Natural killer cell (primary cell): ENCODE data around the gene HSF5. TPM values are rescaled to one million over a fixed set of nuclear protein-coding genes. Genes with fewer than 3 reads are reported as not detected.

Experiments
- ATAC-seq, 3 donors: fragments of 150-1000 bp in 2 of 3; fragments of 200-7000 bp in 1 of 3; cut with Tn5 transposase; 1 replicate in 1 of 3; 2 replicates in 2 of 3; pipeline ENCODE4 v1.10.0; 2021; ENCODE audit warnings: mild to moderate bottlenecking in 2 of 3, moderate library complexity in 2 of 3
- DNase-seq, 2 donors: peaks; one replicate each; pipeline versions ENCODE4 v3.0.0 to v3.0.0-alpha.2; 2013 to 2021; ENCODE audit warnings: mixed read lengths in 1 of 2
- H3K27ac ChIP-seq: one replicate; pipeline ENCODE4 v1.5.1; 2013; ENCODE audit warnings: mild to moderate bottlenecking, low read length
- H3K27me3 ChIP-seq: one replicate; pipeline ENCODE4 v1.6.1; 2013; ENCODE audit warnings: low read length; ENCODE audit not compliant: control insufficient read depth, insufficient read depth
- H3K36me3 ChIP-seq: one replicate; pipeline ENCODE4 v1.6.1; 2013; ENCODE audit warnings: low read length; ENCODE audit not compliant: control insufficient read depth, insufficient read depth
- H3K4me1 ChIP-seq: one replicate; pipeline ENCODE4 v1.6.1; 2013; ENCODE audit warnings: low read length; ENCODE audit not compliant: control insufficient read depth, insufficient read depth
- H3K4me3 ChIP-seq: one replicate; pipeline ENCODE4 v1.5.1; 2013; ENCODE audit warnings: low read length
- H3K9me3 ChIP-seq: one replicate; pipeline ENCODE4 v1.6.1; 2013; ENCODE audit warnings: low read length; ENCODE audit not compliant: control insufficient read depth, insufficient read depth
- H3K27ac Mint-ChIP-seq, 2 donors: one replicate each; pipeline ENCODE4 v1.8.0; 2022; ENCODE audit warnings: mild to moderate bottlenecking in 2 of 2, mixed read lengths in 2 of 2, moderate library complexity in 1 of 2
- H3K27me3 Mint-ChIP-seq, 2 donors: one replicate each; pipeline ENCODE4 v1.8.0; 2022; ENCODE audit warnings: low read depth in 2 of 2, mixed read lengths in 2 of 2
- H3K36me3 Mint-ChIP-seq: one replicate; pipeline ENCODE4 v1.8.0; 2022; ENCODE audit warnings: mixed read lengths
- H3K4me1 Mint-ChIP-seq, 2 donors: one replicate each; pipeline ENCODE4 v1.8.0; 2022; ENCODE audit warnings: mixed read lengths in 2 of 2
- H3K4me3 Mint-ChIP-seq: one replicate; pipeline ENCODE4 v1.8.0; 2022; ENCODE audit warnings: mild to moderate bottlenecking, moderate library complexity, mixed read lengths
- H3K9me3 Mint-ChIP-seq, 2 donors: one replicate each; pipeline ENCODE4 v1.8.0; 2022; ENCODE audit warnings: mixed read lengths in 2 of 2
- WGBS: methylation state at CpG from one replicate; pipeline ENCODE4 v1.1.7; 2013; ENCODE audit warnings: missing lambda C conversion rate; ENCODE audit not compliant: insufficient coverage; 5-methylcytosine and 5-hydroxymethylcytosine counted together
- intact Hi-C: fragments of 100-400 bp; cut with micrococcal nuclease; formaldehyde crosslinking; loops from one replicate; pipeline ENCODE4 v1.14.2; 2022
- total RNA-seq, 4 donors: library from RNA; stranded (reverse); fragments of 120-200 nt in 1 of 4; gene quantifications; one replicate each; pipeline versions ENCODE4 v1.2.3 to v1.2.4, GENCODE V29; 2013 to 2022
- TF ChIP-seq, protein P1 (sequence below): fragments of 200-600 bp; IDR thresholded peaks from one replicate; pipeline ENCODE4 v1.8.0; 2022; ENCODE audit warnings: antibody characterized with exemption

Gene HSF5
- total RNA-seq, 3 donors from 2014 or later (not counting 1 experiment from before 2014, with no cell fraction given): 0.45 to 1.00 (median 0.94) TPM

DNA sequence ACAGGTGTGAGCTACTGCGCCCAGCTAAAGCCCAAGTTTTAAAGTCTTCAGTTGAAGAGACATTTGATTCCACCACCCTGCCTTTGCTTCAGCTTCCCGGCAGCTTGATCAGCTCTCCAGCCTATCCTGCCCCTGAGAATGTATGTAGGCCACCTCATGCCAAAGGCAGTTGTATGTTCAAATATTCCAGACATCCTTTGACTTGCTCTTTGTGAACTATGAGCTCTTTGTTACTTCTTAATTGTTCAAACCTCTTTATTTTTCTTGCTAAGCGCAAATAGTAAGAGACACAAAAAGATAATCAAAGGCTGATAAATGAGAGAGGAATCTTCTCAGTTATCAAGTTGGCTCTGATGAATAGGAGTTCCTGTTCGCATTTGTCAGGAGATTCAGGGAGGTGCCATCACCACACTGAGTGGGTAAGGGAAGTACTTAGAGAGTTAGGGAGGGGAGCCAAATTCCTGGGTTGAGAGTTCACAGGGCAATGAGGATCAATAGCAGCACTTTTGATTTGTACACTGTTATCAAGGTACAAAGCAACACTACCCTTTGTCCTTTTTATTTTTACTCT is 104.2 kb downstream of the HSF5 start:
- no peaks in the 10 kb centered on the region for H3K27me3 Mint-ChIP-seq
- 96% methylated on average over 4 of the region's 4 CpGs for WGBS
- Histone ChIP-seq H3K27ac (no peak overlapping the region), H3K27me3 (no peaks in the 10 kb centered on the region), H3K4me1 (peaks cover 34% of the 10 kb centered on the region), H3K36me3 (no peaks in the 10 kb centered on the region), H3K4me3 (no peak overlapping the region), H3K9me3 (no peaks in the 10 kb centered on the region)
- peaks cover 54 to 61% of the 10 kb centered on the region in 2 donors for H3K4me1 Mint-ChIP-seq
- H3K27ac Mint-ChIP-seq: peak overlapping the region; percentile 51 to 86
- H3K36me3 Mint-ChIP-seq: no peaks in the 10 kb centered on the region
- intact Hi-C loops: no loop called here
- TF ChIP-seq, protein P1, sequence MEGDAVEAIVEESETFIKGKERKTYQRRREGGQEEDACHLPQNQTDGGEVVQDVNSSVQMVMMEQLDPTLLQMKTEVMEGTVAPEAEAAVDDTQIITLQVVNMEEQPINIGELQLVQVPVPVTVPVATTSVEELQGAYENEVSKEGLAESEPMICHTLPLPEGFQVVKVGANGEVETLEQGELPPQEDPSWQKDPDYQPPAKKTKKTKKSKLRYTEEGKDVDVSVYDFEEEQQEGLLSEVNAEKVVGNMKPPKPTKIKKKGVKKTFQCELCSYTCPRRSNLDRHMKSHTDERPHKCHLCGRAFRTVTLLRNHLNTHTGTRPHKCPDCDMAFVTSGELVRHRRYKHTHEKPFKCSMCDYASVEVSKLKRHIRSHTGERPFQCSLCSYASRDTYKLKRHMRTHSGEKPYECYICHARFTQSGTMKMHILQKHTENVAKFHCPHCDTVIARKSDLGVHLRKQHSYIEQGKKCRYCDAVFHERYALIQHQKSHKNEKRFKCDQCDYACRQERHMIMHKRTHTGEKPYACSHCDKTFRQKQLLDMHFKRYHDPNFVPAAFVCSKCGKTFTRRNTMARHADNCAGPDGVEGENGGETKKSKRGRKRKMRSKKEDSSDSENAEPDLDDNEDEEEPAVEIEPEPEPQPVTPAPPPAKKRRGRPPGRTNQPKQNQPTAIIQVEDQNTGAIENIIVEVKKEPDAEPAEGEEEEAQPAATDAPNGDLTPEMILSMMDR: no peak
- ATAC-seq: no peak
- no peaks in the 10 kb centered on the region for H3K9me3 Mint-ChIP-seq
- H3K4me3 Mint-ChIP-seq: no peak overlapping the region
- DNase-seq: no peak

DNA sequence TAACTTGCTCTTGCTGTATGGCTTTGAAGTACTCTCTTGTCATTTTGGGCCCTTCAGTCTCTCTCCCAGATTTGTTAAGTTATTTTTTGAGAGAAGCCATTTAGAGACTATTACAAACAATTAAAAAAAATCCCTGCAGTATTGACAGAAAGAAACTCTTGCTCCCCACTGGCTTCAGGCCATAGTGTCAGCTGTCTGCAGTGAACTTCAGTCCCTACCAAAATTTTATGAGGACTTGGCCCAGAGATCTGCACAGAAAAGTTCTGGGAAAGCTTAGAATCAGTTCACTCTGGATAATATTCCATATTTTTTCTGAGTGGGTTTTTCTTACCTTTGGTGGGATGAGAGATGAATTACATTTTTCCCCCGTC is 105.4 kb downstream of the HSF5 start:
- DNase-seq: no peak
- H3K27ac ChIP-seq: peak overlapping the region; percentile 45

DNA sequence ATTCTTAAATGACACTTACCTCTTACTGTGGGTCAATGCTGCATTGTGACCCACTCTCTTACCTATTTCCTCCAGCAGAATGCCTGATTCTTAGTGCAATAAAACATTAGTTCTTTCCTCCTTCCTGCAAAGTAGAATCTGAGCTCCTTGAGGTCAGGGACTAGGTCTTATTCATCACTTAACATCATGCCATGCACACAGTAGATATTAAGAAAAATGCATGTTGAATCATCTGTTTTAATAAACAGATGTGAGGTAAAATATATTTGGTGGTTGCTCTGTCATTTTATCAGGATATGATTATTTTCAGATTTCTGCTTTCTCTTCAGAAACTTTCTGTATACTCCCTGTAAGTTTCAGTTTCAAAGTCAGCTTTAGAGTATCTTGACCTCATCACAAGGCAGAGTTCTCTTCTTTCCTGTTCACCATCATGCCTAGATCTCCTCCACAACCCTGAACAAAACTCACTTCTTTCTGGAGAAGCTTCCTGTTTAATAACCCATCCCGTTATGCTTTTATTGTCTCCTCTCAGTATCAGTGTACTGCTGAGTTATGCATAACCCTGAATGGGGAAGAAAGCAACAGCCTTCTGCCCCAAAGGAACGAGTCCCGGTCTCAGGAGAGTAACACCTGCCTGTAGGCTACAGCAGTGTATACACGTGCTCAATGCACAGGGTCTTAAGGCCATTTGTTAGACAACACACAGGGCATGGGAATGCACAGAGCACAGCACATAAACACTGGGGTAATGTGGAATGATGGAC is 105.9 kb downstream of the HSF5 start:
- Mint-ChIP-seq H3K9me3 (no peaks in the 10 kb centered on the region), H3K27ac (peak overlapping the region; percentile 83 to 86), H3K4me3 (peak overlapping the region; percentile 81), H3K4me1 (peaks cover 59 to 60% of the 10 kb centered on the region in 2 donors), H3K27me3 (no peaks in the 10 kb centered on the region), H3K36me3 (no peaks in the 10 kb centered on the region)
- peak overlapping the region; percentile 45 for H3K27ac ChIP-seq
- no peaks in the 10 kb centered on the region for H3K27me3 ChIP-seq
- no peak overlapping the region for H3K4me3 ChIP-seq
- peak in 1 of 2 donors; percentile 19 for DNase-seq
- peak; percentile 67 to 73 (median 72) for ATAC-seq
- intact Hi-C loops: no loop called here
- TF ChIP-seq, protein P1: no peak
- H3K4me1 ChIP-seq: peaks cover 36% of the 10 kb centered on the region
- H3K36me3 ChIP-seq: no peaks in the 10 kb centered on the region
- H3K9me3 ChIP-seq: no peaks in the 10 kb centered on the region
- WGBS: 28% methylated on average over 4 of the region's 4 CpGs

More for the DNA sequence above, 105.4 kb downstream of the HSF5 start:
- peak overlapping the region; percentile 83 to 86 for H3K27ac Mint-ChIP-seq
- no peaks in the 10 kb centered on the region for H3K9me3 Mint-ChIP-seq
- H3K27me3 Mint-ChIP-seq: no peaks in the 10 kb centered on the region
- H3K9me3 ChIP-seq: no peaks in the 10 kb centered on the region
- H3K4me3 ChIP-seq: no peak overlapping the region
- H3K4me1 ChIP-seq: peaks cover 36% of the 10 kb centered on the region
- TF ChIP-seq, protein P1: no peak
- intact Hi-C loops: no loop called here
- H3K36me3 Mint-ChIP-seq: no peaks in the 10 kb centered on the region
- H3K4me1 Mint-ChIP-seq: peaks cover 60 to 63% of the 10 kb centered on the region in 2 donors
- H3K4me3 Mint-ChIP-seq: peak overlapping the region; percentile 81
- H3K36me3 ChIP-seq: no peaks in the 10 kb centered on the region
- 100% methylated on average over 1 of the region's 1 CpG for WGBS
- ATAC-seq: no peak
- no peaks in the 10 kb centered on the region for H3K27me3 ChIP-seq
